ENCODE results near the gene FMO3.

- TF ChIP-seq, protein P1, sequence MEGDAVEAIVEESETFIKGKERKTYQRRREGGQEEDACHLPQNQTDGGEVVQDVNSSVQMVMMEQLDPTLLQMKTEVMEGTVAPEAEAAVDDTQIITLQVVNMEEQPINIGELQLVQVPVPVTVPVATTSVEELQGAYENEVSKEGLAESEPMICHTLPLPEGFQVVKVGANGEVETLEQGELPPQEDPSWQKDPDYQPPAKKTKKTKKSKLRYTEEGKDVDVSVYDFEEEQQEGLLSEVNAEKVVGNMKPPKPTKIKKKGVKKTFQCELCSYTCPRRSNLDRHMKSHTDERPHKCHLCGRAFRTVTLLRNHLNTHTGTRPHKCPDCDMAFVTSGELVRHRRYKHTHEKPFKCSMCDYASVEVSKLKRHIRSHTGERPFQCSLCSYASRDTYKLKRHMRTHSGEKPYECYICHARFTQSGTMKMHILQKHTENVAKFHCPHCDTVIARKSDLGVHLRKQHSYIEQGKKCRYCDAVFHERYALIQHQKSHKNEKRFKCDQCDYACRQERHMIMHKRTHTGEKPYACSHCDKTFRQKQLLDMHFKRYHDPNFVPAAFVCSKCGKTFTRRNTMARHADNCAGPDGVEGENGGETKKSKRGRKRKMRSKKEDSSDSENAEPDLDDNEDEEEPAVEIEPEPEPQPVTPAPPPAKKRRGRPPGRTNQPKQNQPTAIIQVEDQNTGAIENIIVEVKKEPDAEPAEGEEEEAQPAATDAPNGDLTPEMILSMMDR (conservative IDR thresholded peaks at IDR 0.05; ENCODE audit: low read length), result no peak
- TF ChIP-seq EZH2phosphoT487 (IDR thresholded peaks at IDR 0.05; ENCODE audit: borderline replicate concordance, low read depth, low read length), result no peak
These were observed 5.8 kb upstream of the FMO3 start for GRCh38 chr1:171084870-171085269.
